ENCODE data around the gene IRS1.

IRS1 gene

GRCh38 chr2:226793646-226794045 is 6.0 kb downstream of the IRS1 start:
- TF ChIP-seq CTCF (conservative IDR thresholded peaks at IDR 0.05; ENCODE audit: low read length): no peak
- peak overlapping the region; percentile 86 for H3K4me3 ChIP-seq (ENCODE audit: low read length)
- DNase-seq (ENCODE audit: low read depth): peak; percentile 52

GRCh38 chr2:226792155-226792881 is 7.3 kb downstream of the IRS1 start:
- TF ChIP-seq CTCF (conservative IDR thresholded peaks at IDR 0.05; ENCODE audit: low read length): no peak
- peak overlapping the region; percentile 86 for H3K4me3 ChIP-seq (ENCODE audit: low read length)
- peak; percentile 10 for DNase-seq (ENCODE audit: low read depth)

- peak; percentile 81 for DNase-seq (ENCODE audit: low read depth)
- peak overlapping the region; percentile 86 for H3K4me3 ChIP-seq (ENCODE audit: low read length)
- TF ChIP-seq CTCF (conservative IDR thresholded peaks at IDR 0.05; ENCODE audit: low read length): no peak; the same call in 1 of the 2 replicates
Observed at GRCh38 chr2:226791487-226792081, 8.0 kb downstream of the IRS1 start.

- TF ChIP-seq CTCF (conservative IDR thresholded peaks at IDR 0.05; ENCODE audit: low read length): no peak
- peak overlapping the region; percentile 60 for H3K4me3 ChIP-seq (ENCODE audit: low read length)
- DNase-seq (ENCODE audit: low read depth): peak; percentile 66
Observed at GRCh38 chr2:226791056-226791486, 8.5 kb downstream of the IRS1 start.

- no peak overlapping the region for H3K4me3 ChIP-seq (ENCODE audit: low read length)
- DNase-seq (ENCODE audit: low read depth): peak; percentile 5
- no peak for TF ChIP-seq CTCF (conservative IDR thresholded peaks at IDR 0.05; ENCODE audit: low read length)
Observed at GRCh38 chr2:226790431-226790830, 9.2 kb downstream of the IRS1 start.

- H3K4me3 ChIP-seq (ENCODE audit: low read length): no peak overlapping the region
- no peak for TF ChIP-seq CTCF (conservative IDR thresholded peaks at IDR 0.05; ENCODE audit: low read length)
- peak; percentile 31 for DNase-seq (ENCODE audit: low read depth)
Observed at GRCh38 chr2:226790011-226790410, 9.6 kb downstream of the IRS1 start.
